Mucosa of descending colon (tissue), 3 donors: Measurements from ENCODE around the gene ARL2BP. TPM values are rescaled to one million over a fixed set of nuclear protein-coding genes. Genes with fewer than 3 reads are reported as not detected.

Source experiments
- ATAC-seq: fragments of 200-7000 bp; cut with Tn5 transposase; one replicate; pipeline ENCODE4 v1.9.1; 2020; ENCODE audit warnings: mild to moderate bottlenecking, moderate library complexity
- DNase-seq, 3 donors: peaks; one replicate each; pipeline ENCODE4 v3.0.0-alpha.2; 2020
- H3K36me3 ChIP-seq: fragments of 200-600 bp; one replicate; pipeline ENCODE4 v1.8.0; 2021; ENCODE audit warnings: low read depth, mild to moderate bottlenecking
- H3K4me1 ChIP-seq: fragments of 200-600 bp; one replicate; pipeline ENCODE4 v1.8.0; 2021; ENCODE audit warnings: low read depth, mild to moderate bottlenecking
- H3K4me3 ChIP-seq: fragments of 200-600 bp; one replicate; pipeline ENCODE4 v1.8.0; 2021; ENCODE audit warnings: mild to moderate bottlenecking
- H3K9me3 ChIP-seq: fragments of 200-600 bp; one replicate; pipeline ENCODE4 v1.8.0; 2021; ENCODE audit warnings: mild to moderate bottlenecking
- CTCF ChIP-seq: fragments of 200-600 bp; IDR thresholded peaks from one replicate; pipeline ENCODE4 v1.8.0; 2022; ENCODE audit warnings: antibody characterized with exemption, mild to moderate bottlenecking
- intact Hi-C, 2 donors: fragments of 100-400 bp; cut with DNase I in 1 of 2; cut with micrococcal nuclease in 1 of 2; formaldehyde crosslinking; loops; one replicate each; pipeline versions ENCODE4 v1.11.0 to v1.11.1; 2022; cut with DNase I, micrococcal nuclease
- total RNA-seq, 3 donors: library from RNA; stranded (reverse); fragmentation: NEBNext Ultra II Directional in 2 of 3; extraction: Animal tissue kit (Norgen Biotek cat#: 25700) in 2 of 3; gene quantifications; one replicate each; pipeline versions ENCODE4 v1.2.1 to v1.2.4, GENCODE V29; 2021 to 2023
- donor health status: DM: no; HTN: no; CAD: no; lungs with moderate emphysema.
- donor health status: DM: no; HTN: no; CAD: no.
- donor health status: DM: no; HTN: yes; CAD: no.

The ARL2BP gene
- total RNA-seq, 3 donors from 2014 or later, result 29.2 to 39.7 (median 35.4) TPM

GRCh38 chr16:57278494-57278893 is 33.4 kb downstream of the ARL2BP start:
- H3K36me3 ChIP-seq, result no peaks in the 10 kb centered on the region
- H3K9me3 ChIP-seq, result no peaks in the 10 kb centered on the region
- intact Hi-C loops, result no loop called here
- ATAC-seq (no peak), DNase-seq (no peak)
- no peak for TF ChIP-seq CTCF
- H3K4me3 ChIP-seq, result no peak overlapping the region
- peaks cover 17% of the 10 kb centered on the region for H3K4me1 ChIP-seq

GRCh38 chr16:57279780-57280638 is 35.0 kb downstream of the ARL2BP start:
- Histone ChIP-seq H3K36me3 (no peaks in the 10 kb centered on the region), H3K4me1 (peaks cover 23% of the 10 kb centered on the region), H3K9me3 (no peaks in the 10 kb centered on the region), H3K4me3 (no peak overlapping the region)
- TF ChIP-seq CTCF, result no peak
- ATAC-seq (peak; percentile 15), DNase-seq (peak in 1 of 3 donors; percentile 28)
- intact Hi-C loops, result no loop called here

GRCh38 chr16:57281791-57282190 is 36.7 kb downstream of the ARL2BP start:
- no peak for TF ChIP-seq CTCF
- intact Hi-C loops, result no loop called here
- Histone ChIP-seq H3K4me1 (peaks cover 22% of the 10 kb centered on the region), H3K4me3 (no peak overlapping the region), H3K9me3 (no peaks in the 10 kb centered on the region), H3K36me3 (no peaks in the 10 kb centered on the region)
- DNase-seq, result peak in 1 of 3 donors; percentile 18
- no peak for ATAC-seq

GRCh38 chr16:57282510-57283213 is 37.6 kb downstream of the ARL2BP start:
- no peak overlapping the region for H3K4me3 ChIP-seq
- no peak for ATAC-seq
- no peak for TF ChIP-seq CTCF
- no peaks in the 10 kb centered on the region for H3K36me3 ChIP-seq
- intact Hi-C loops, result no loop called here
- peak in 1 of 3 donors; percentile 22 for DNase-seq
- H3K9me3 ChIP-seq, result no peaks in the 10 kb centered on the region
- H3K4me1 ChIP-seq, result peaks cover 15% of the 10 kb centered on the region

- Histone ChIP-seq H3K4me1 (peaks cover 11% of the 10 kb centered on the region), H3K9me3 (no peaks in the 10 kb centered on the region), H3K36me3 (no peaks in the 10 kb centered on the region), H3K4me3 (no peak overlapping the region)
- intact Hi-C loops, result no loop called here
- TF ChIP-seq CTCF, result no peak
- DNase-seq (peak in 1 of 3 donors; percentile 34), ATAC-seq (peak; percentile 54)
These were observed 38.3 kb downstream of the ARL2BP start for GRCh38 chr16:57283214-57283958.
